Neural cell (in vitro differentiated cells): ENCODE measurements around the gene JAG2. TPM values are rescaled to one million over a fixed set of nuclear protein-coding genes. Genes with fewer than 3 reads are reported as not detected.

Experiments
- H2AFZ ChIP-seq: fragments of 200-600, 300-800 bp; sonication (generic), shearing (Covaris generic); 2 replicates; pipeline ENCODE4 v1.6.0; 2014; ENCODE audit warnings: low read depth, mild to moderate bottlenecking, antibody characterized with exemption, low read length, moderate library complexity
- H3F3A ChIP-seq: fragments of 200-600 bp; shearing (Covaris generic); 2 replicates; pipeline ENCODE4 v1.6.1; 2016; ENCODE audit warnings: mild to moderate bottlenecking, moderate library complexity, mixed read lengths, antibody characterized with exemption, low read length; ENCODE audit not compliant: insufficient read depth, poor library complexity, severe bottlenecking
- H3K27ac ChIP-seq: fragments of 200-600, 300-800 bp; sonication (generic), shearing (Covaris generic); 2 replicates; pipeline ENCODE4 v1.5.1; 2014; ENCODE audit warnings: mild to moderate bottlenecking, low read length, moderate library complexity
- H3K27me3 ChIP-seq: fragments of 300-800, 200-600 bp; sonication (generic), shearing (Covaris generic); 2 replicates; pipeline ENCODE4 v1.6.0; 2014; ENCODE audit warnings: mild to moderate bottlenecking, low read depth, low read length, moderate library complexity; ENCODE audit not compliant: insufficient read depth
- H3K36me3 ChIP-seq: fragments of 300-800, 200-600 bp; sonication (generic), shearing (Covaris generic); 2 replicates; pipeline ENCODE4 v1.5.1; 2014; ENCODE audit warnings: mild to moderate bottlenecking, antibody characterized with exemption, low read length, moderate library complexity; ENCODE audit not compliant: insufficient read depth
- H3K4me2 ChIP-seq: fragments of 300-800, 200-600 bp; sonication (generic), shearing (Covaris generic); 2 replicates; pipeline ENCODE4 v1.6.0; 2014; ENCODE audit warnings: mild to moderate bottlenecking, low read length
- H3K4me3 ChIP-seq: fragments of 300-800, 200-600 bp; sonication (generic), shearing (Covaris generic); 2 replicates; pipeline ENCODE4 v1.5.1; 2014; ENCODE audit warnings: mild to moderate bottlenecking, low read length, moderate library complexity
- H3K79me2 ChIP-seq: fragments of 200-600 bp; shearing (Covaris generic); replicated peaks from 2 replicates; pipeline ENCODE4 v1.6.0; 2014; ENCODE audit warnings: mild to moderate bottlenecking, low read length, moderate library complexity; ENCODE audit not compliant: insufficient read depth
- H3K9ac ChIP-seq: fragments of 300-800, 200-600 bp; sonication (generic), shearing (Covaris generic); 2 replicates; pipeline ENCODE4 v1.6.1; 2016; ENCODE audit warnings: mild to moderate bottlenecking, low read length, mixed read lengths
- H3K9me2 ChIP-seq: fragments of 200-600 bp; shearing (Covaris generic); 2 replicates; pipeline ENCODE4 v1.6.1; 2016; ENCODE audit warnings: mild to moderate bottlenecking, low read length, mixed read lengths; ENCODE audit not compliant: insufficient read depth
- H3K9me3 ChIP-seq: fragments of 200-600, 300-800 bp; sonication (generic), shearing (Covaris generic); 2 replicates; pipeline ENCODE4 v1.6.1; 2016; ENCODE audit warnings: mild to moderate bottlenecking, mixed run types, low read length, moderate library complexity, mixed read lengths
- H4K20me1 ChIP-seq: fragments of 200-600 bp; shearing (Covaris generic); 2 replicates; pipeline ENCODE4 v1.6.1; 2016; ENCODE audit warnings: mild to moderate bottlenecking, mixed run types; ENCODE audit not compliant: insufficient read depth
- EP300 ChIP-seq: fragments of 450-650 bp; conservative IDR thresholded peaks from 2 replicates; pipeline ENCODE4 v1.6.1; 2014; ENCODE audit warnings: antibody characterized with exemption, mild to moderate bottlenecking, moderate library complexity; ENCODE audit not compliant: poor library complexity, severe bottlenecking
- EZH2 ChIP-seq: fragments of 200-600, 300-800 bp; shearing (Covaris generic), sonication (generic); IDR thresholded peaks from 2 replicates; pipeline ENCODE4 v1.6.1; 2014; ENCODE audit warnings: antibody characterized with exemption, low read length, borderline replicate concordance, mild to moderate bottlenecking; ENCODE audit not compliant: insufficient read depth, poor library complexity, severe bottlenecking
- MXI1 ChIP-seq: fragments of 450-650 bp; conservative IDR thresholded peaks from 2 replicates; pipeline ENCODE4 v1.6.1; 2014; ENCODE audit warnings: antibody characterized with exemption, mild to moderate bottlenecking; ENCODE audit not compliant: poor library complexity, severe bottlenecking
- POLR2AphosphoS5 ChIP-seq: IDR thresholded peaks from 2 replicates; pipeline ENCODE4 v1.6.1; 2012
- RAD21 ChIP-seq: fragments of 450-650 bp; conservative IDR thresholded peaks from 2 replicates; pipeline ENCODE4 v1.6.1; 2014; ENCODE audit warnings: antibody characterized with exemption, mild to moderate bottlenecking, moderate library complexity
- SMC3 ChIP-seq: fragments of 450-650 bp; conservative IDR thresholded peaks from 2 replicates; pipeline ENCODE4 v1.6.1; 2014; ENCODE audit warnings: antibody characterized with exemption, mild to moderate bottlenecking, moderate library complexity; ENCODE audit not compliant: poor library complexity
- TAF1 ChIP-seq: IDR thresholded peaks from 2 replicates; pipeline ENCODE4 v1.6.1; 2012; ENCODE audit warnings: low read depth
- polyA plus RNA-seq: library from polyadenylated mRNA; depleted of rRNA; stranded (reverse); fragments of >200 nt; gene quantifications from 2 replicates; pipeline ENCODE4 v1.2.3, GENCODE V29; 2014
- TF ChIP-seq, protein P1 (sequence below): IDR thresholded peaks from 2 replicates; pipeline ENCODE4 v1.6.1; 2012; ENCODE audit warnings: borderline replicate concordance
- TF ChIP-seq, protein P2 (sequence below): fragments of 450-650 bp; IDR thresholded peaks from 2 replicates; pipeline ENCODE4 v1.5.1; 2014; ENCODE audit warnings: antibody characterized with exemption, mild to moderate bottlenecking, moderate library complexity; ENCODE audit not compliant: poor library complexity, severe bottlenecking

JAG2 gene
- polyA plus RNA-seq, 1 donor from 2014 or later: 20.3 TPM

- Histone ChIP-seq H3K9me2 (no peaks in the 10 kb centered on the region), H3F3A (no peaks in the 10 kb centered on the region), H2AFZ (no peak overlapping the region), H3K27ac (no peak overlapping the region), H3K9ac (no peak overlapping the region), H4K20me1 (no peaks in the 10 kb centered on the region), H3K9me3 (no peaks in the 10 kb centered on the region), H3K4me3 (no peak overlapping the region), H3K4me2 (no peak overlapping the region), H3K36me3 (no peaks in the 10 kb centered on the region), H3K27me3 (no peaks in the 10 kb centered on the region), H3K79me2 (no peaks in the 10 kb centered on the region)
- TF ChIP-seq POLR2AphosphoS5: no peak
- no peak for TF ChIP-seq TAF1
- TF ChIP-seq MXI1: no peak
- TF ChIP-seq SMC3: no peak
- TF ChIP-seq, protein P1, sequence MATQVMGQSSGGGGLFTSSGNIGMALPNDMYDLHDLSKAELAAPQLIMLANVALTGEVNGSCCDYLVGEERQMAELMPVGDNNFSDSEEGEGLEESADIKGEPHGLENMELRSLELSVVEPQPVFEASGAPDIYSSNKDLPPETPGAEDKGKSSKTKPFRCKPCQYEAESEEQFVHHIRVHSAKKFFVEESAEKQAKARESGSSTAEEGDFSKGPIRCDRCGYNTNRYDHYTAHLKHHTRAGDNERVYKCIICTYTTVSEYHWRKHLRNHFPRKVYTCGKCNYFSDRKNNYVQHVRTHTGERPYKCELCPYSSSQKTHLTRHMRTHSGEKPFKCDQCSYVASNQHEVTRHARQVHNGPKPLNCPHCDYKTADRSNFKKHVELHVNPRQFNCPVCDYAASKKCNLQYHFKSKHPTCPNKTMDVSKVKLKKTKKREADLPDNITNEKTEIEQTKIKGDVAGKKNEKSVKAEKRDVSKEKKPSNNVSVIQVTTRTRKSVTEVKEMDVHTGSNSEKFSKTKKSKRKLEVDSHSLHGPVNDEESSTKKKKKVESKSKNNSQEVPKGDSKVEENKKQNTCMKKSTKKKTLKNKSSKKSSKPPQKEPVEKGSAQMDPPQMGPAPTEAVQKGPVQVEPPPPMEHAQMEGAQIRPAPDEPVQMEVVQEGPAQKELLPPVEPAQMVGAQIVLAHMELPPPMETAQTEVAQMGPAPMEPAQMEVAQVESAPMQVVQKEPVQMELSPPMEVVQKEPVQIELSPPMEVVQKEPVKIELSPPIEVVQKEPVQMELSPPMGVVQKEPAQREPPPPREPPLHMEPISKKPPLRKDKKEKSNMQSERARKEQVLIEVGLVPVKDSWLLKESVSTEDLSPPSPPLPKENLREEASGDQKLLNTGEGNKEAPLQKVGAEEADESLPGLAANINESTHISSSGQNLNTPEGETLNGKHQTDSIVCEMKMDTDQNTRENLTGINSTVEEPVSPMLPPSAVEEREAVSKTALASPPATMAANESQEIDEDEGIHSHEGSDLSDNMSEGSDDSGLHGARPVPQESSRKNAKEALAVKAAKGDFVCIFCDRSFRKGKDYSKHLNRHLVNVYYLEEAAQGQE: no peak
- TF ChIP-seq, protein P2, sequence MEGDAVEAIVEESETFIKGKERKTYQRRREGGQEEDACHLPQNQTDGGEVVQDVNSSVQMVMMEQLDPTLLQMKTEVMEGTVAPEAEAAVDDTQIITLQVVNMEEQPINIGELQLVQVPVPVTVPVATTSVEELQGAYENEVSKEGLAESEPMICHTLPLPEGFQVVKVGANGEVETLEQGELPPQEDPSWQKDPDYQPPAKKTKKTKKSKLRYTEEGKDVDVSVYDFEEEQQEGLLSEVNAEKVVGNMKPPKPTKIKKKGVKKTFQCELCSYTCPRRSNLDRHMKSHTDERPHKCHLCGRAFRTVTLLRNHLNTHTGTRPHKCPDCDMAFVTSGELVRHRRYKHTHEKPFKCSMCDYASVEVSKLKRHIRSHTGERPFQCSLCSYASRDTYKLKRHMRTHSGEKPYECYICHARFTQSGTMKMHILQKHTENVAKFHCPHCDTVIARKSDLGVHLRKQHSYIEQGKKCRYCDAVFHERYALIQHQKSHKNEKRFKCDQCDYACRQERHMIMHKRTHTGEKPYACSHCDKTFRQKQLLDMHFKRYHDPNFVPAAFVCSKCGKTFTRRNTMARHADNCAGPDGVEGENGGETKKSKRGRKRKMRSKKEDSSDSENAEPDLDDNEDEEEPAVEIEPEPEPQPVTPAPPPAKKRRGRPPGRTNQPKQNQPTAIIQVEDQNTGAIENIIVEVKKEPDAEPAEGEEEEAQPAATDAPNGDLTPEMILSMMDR: no peak
- TF ChIP-seq EP300: no peak
- no peak for TF ChIP-seq EZH2
- no peak for TF ChIP-seq RAD21
Measured at GRCh38 chr14:105153739-105154475, 14.7 kb downstream of the JAG2 start.

GRCh38 chr14:105153331-105153731 is 15.2 kb downstream of the JAG2 start:
- Histone ChIP-seq H3K27me3 (no peaks in the 10 kb centered on the region), H3K79me2 (no peaks in the 10 kb centered on the region), H3F3A (no peaks in the 10 kb centered on the region), H3K9ac (no peak overlapping the region), H3K4me3 (no peak overlapping the region), H3K9me2 (no peaks in the 10 kb centered on the region), H4K20me1 (no peaks in the 10 kb centered on the region), H3K9me3 (no peaks in the 10 kb centered on the region), H3K36me3 (no peaks in the 10 kb centered on the region), H3K27ac (no peak overlapping the region), H3K4me2 (no peak overlapping the region), H2AFZ (no peak overlapping the region)
- TF ChIP-seq TAF1 (no peak), POLR2AphosphoS5 (no peak), EZH2 (no peak), MXI1 (no peak), EP300 (no peak), RAD21 (no peak), SMC3 (no peak)
- TF ChIP-seq, protein P1: no peak
- TF ChIP-seq, protein P2: no peak
